Heart right ventricle (tissue), 16 donors: ENCODE results near the gene ARIH1. TPM values are rescaled to one million over a fixed set of nuclear protein-coding genes. Genes with fewer than 3 reads are reported as not detected.

Source experiments
- ATAC-seq, 8 donors: fragments of 200-7000 bp; cut with Tn5 transposase; one replicate each; pipeline ENCODE4 v1.9.1; 2020; ENCODE audit warnings: mild to moderate bottlenecking in 8 of 8, moderate library complexity in 8 of 8, moderate number of reproducible peaks in 1 of 8
- DNase-seq, 2 donors: peaks; one replicate each; pipeline ENCODE4 v3.0.0-alpha.2; 2020
- H3K27ac ChIP-seq, 10 donors: fragments of 200-600 bp; sonication (generic) in 2 of 10; one replicate each; pipeline versions ENCODE4 v1.5.0 to v1.8.0; 2020 to 2022; ENCODE audit warnings: mild to moderate bottlenecking in 3 of 10
- H3K27me3 ChIP-seq, 7 donors: fragments of 200-600 bp; one replicate each; pipeline ENCODE4 v1.8.0; 2021 to 2022; ENCODE audit warnings: mild to moderate bottlenecking in 2 of 7
- H3K36me3 ChIP-seq, 9 donors: fragments of 200-600 bp; sonication (generic) in 1 of 9; one replicate each; pipeline versions ENCODE4 v1.5.0 to v1.8.0; 2020 to 2022; ENCODE audit warnings: mild to moderate bottlenecking in 2 of 9
- H3K4me1 ChIP-seq, 9 donors: fragments of 200-600 bp; sonication (generic) in 1 of 9; one replicate each; pipeline versions ENCODE4 v1.5.0 to v1.8.0; 2020 to 2022; ENCODE audit warnings: mild to moderate bottlenecking in 4 of 9
- H3K4me3 ChIP-seq, 10 donors: fragments of 200-600 bp; sonication (generic) in 2 of 10; one replicate each; pipeline versions ENCODE4 v1.5.0 to v1.8.0; 2020 to 2022; ENCODE audit warnings: mild to moderate bottlenecking in 7 of 10, moderate library complexity in 2 of 10
- H3K9me3 ChIP-seq, 11 donors: fragments of 200-600 bp in 10 of 11; sonication (generic) in 2 of 11; one replicate each; pipeline versions ENCODE4 v1.5.0 to v1.8.0; 2013 to 2022; ENCODE audit warnings: mild to moderate bottlenecking in 2 of 11, control low read depth in 1 of 11, moderate library complexity in 1 of 11
- CTCF ChIP-seq, 9 donors: fragments of 200-600 bp; sonication (generic) in 2 of 9; IDR thresholded peaks; one replicate each; pipeline versions ENCODE4 v1.5.0 to v1.8.0; 2021 to 2022; ENCODE audit warnings: antibody characterized with exemption in 9 of 9, mild to moderate bottlenecking in 5 of 9, moderate library complexity in 1 of 9
- WGBS, 2 donors: extraction: QIAGEN DNeasy Blood & Tissue Kit; methylation state at CpG; one replicate each; pipeline ENCODE4 v1.1.7; 2013; ENCODE audit warnings: inconsistent platforms in 1 of 2; 5-methylcytosine and 5-hydroxymethylcytosine counted together
- intact Hi-C, 10 donors: fragments of 100-400 bp; cut with DNase I; formaldehyde crosslinking; loops; one replicate each; pipeline versions ENCODE4 v1.11.1 to v1.14.2; 2022
- polyA plus RNA-seq, 2 donors: library from polyadenylated mRNA; stranded (reverse); fragments of 200-250 nt; gene quantifications; one replicate each; pipeline ENCODE4 v1.2.3, GENCODE V29; 2013
- total RNA-seq, 10 donors: library from RNA; stranded (reverse); fragmentation: NEBNext Ultra II Directional in 3 of 10; extraction: Animal tissue kit (Norgen Biotek cat#: 25700) in 3 of 10; gene quantifications; one replicate each; pipeline versions ENCODE4 v1.2.1 to v1.2.4, GENCODE V29; 2021 to 2023
- donor health status: Arrhythmogenic right ventricular cardiomyopathy.
- donor health status: ischemic (EF 13 %, LVEDD 7.1; RV severe dilation, severe dysfunction).
- donor health status: healthy with polysubstance abuse.
- donor health status: DM: no; HTN: yes; CAD: no.
- donor health status: DM: no; HTN: no; CAD: no.
- donor health status: ischemic (EF 25% LVEDD 6.9; RV normal size, moderate dysfunction).
- donor health status: ischemic (EF 25% LVEDD 5.7; RV mildly dilated, moderate dysfunction).
- donor health status: healthy.
- donor health status: DM: yes; HTN: yes; CAD: no.
- donor health status: Ischemic cardiomyopathy.
- donor health status: ischemic (EF 35%, LVEDD 5.7; RV mildly dilated, moderate dysfunction).
- donor health status: nonischemic (EF 11% LVEDD 7.7; RV severe dilation, severe dysfunction).
- donor health status: DM: yes; HTN: yes; CAD: no.
- donor health status: PGD.
- donor health status: ischemic (EF 29% LVEDD 5.4; RV normal size, mild dysfunction).
- donor health status: nonischemic (EF 23%, LVEDD 6.1; RV moderate dilation, normal function).

Gene ARIH1
- total and polyA plus RNA-seq, 12 donors: 23.1 to 231 (median 182) TPM

GRCh38 chr15:72521682-72522081, 47.6 kb downstream of the ARIH1 start:
- WGBS, 2 donors: 62 to 79% methylated on average over 1 of the region's 1 CpG
- Histone ChIP-seq H3K9me3 (no peaks in the 10 kb centered on the region), H3K4me1 (peaks cover 0 to 24% (median 8%) of the 10 kb centered on the region in 9 donors), H3K36me3 (peaks cover 0 to 41% (median 0%) of the 10 kb centered on the region in 9 donors), H3K27ac (no peak overlapping the region), H3K4me3 (no peak overlapping the region), H3K27me3 (no peaks in the 10 kb centered on the region)
- TF ChIP-seq CTCF (IDR thresholded peaks at IDR 0.05): no peak
- intact Hi-C loops: no loop called here
- ATAC-seq: no peak
- DNase-seq: no peak

GRCh38 chr15:72532991-72533601, 59.0 kb downstream of the ARIH1 start:
- intact Hi-C loops: loop anchor here in 1 of 10 donors (5.0 kb wide), 1 partner anchor 51 kb away; no protein-coding TSS in a partner anchor
- Histone ChIP-seq H3K27ac (no peak overlapping the region), H3K4me3 (no peak overlapping the region), H3K9me3 (no peaks in the 10 kb centered on the region), H3K4me1 (peaks cover 0 to 25% (median 0%) of the 10 kb centered on the region in 9 donors), H3K27me3 (no peaks in the 10 kb centered on the region), H3K36me3 (peaks cover 0 to 5% (median 0%) of the 10 kb centered on the region in 9 donors)
- ATAC-seq: peak in 1 of 8 donors; percentile 17
- 98% methylated on average over 5 of the region's 5 CpGs for WGBS, 2 donors
- peak in 6 of 9 donors; percentile 33 to 59 (median 38) for TF ChIP-seq CTCF (IDR thresholded peaks at IDR 0.05)
- no peak for DNase-seq

- Histone ChIP-seq H3K4me1 (peaks cover 0 to 25% (median 0%) of the 10 kb centered on the region in 9 donors), H3K27me3 (no peaks in the 10 kb centered on the region), H3K27ac (no peak overlapping the region), H3K4me3 (no peak overlapping the region), H3K9me3 (peaks cover 0 to 1% (median 0%) of the 10 kb centered on the region in 11 donors), H3K36me3 (no peaks in the 10 kb centered on the region)
- intact Hi-C loops: loop anchor here in 1 of 10 donors (5.0 kb wide), 1 partner anchor 52 kb away; no protein-coding TSS in a partner anchor
- no peak for DNase-seq
- TF ChIP-seq CTCF (IDR thresholded peaks at IDR 0.05): no peak
- ATAC-seq: no peak
- WGBS, 2 donors: 93 to 95% methylated on average over 3 of the region's 3 CpGs
Observed at GRCh38 chr15:72534523-72534922, 60.4 kb downstream of the ARIH1 start.

GRCh38 chr15:72535911-72536310, 61.8 kb downstream of the ARIH1 start:
- WGBS, 2 donors: 95% methylated on average over 3 of the region's 3 CpGs
- peaks cover 0 to 25% (median 0%) of the 10 kb centered on the region in 9 donors for H3K4me1 ChIP-seq
- DNase-seq (no peak), ATAC-seq (no peak)
- H3K27ac ChIP-seq: no peak overlapping the region
- no peak for TF ChIP-seq CTCF (IDR thresholded peaks at IDR 0.05)
- H3K27me3 ChIP-seq: no peaks in the 10 kb centered on the region
- intact Hi-C loops: no loop called here
- no peak overlapping the region for H3K4me3 ChIP-seq
- H3K9me3 ChIP-seq: peaks cover 0 to 15% (median 6%) of the 10 kb centered on the region in 11 donors
- no peaks in the 10 kb centered on the region for H3K36me3 ChIP-seq
